HTR-8/SVneo (cell line): ENCODE data around the gene SPEG.

Experiments
- DNase-seq: peaks from one replicate; pipeline ENCODE4 v3.0.0; 2011; ENCODE audit warnings: low spot score, mixed read lengths; ENCODE audit not compliant: insufficient read length
- FAIRE-seq: peaks from 2 replicates; lab custom pipeline; 2011; peaks lifted over from hg19 to GRCh38; lab: Jason Lieb, UNC

The SPEG gene

DNA sequence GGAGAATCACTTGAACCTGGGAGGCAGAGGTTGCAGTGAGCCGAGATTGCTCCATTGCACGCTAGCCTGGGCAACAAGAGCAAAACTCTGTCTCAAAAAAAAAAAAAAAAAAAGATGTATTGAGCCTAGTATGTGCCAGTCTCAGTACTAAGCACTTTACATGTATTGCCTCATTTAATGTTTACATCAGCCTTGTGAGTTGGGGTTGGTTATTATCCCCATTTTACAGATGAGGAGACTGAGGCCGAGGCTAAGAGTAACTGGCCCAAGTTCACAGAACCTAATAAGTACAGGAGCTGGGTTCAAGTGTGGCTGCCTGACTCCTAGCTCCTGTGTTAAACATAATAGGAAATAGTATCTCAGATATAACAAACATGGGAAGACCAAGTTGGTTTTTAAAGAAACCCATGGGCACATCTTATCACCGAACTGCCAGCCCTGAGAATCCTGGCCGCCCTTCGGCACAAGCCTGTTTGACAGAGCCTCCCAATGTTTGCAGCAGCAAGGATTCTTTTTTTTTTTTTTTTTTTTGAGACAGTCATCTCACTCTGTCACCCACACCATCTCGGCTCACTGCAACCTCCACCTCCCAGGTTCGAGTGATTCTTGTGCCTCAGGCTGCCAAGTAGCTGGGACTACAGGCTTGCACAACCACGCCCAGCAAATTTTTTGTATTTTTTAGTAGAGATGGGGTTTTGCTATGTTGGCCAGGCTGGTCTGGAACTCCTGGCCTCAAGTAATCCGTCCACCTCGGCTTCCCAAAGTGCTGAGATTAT lies 39.8 kb downstream of the SPEG start:
- DNase-seq (no peak), FAIRE-seq (no peak)

DNA sequence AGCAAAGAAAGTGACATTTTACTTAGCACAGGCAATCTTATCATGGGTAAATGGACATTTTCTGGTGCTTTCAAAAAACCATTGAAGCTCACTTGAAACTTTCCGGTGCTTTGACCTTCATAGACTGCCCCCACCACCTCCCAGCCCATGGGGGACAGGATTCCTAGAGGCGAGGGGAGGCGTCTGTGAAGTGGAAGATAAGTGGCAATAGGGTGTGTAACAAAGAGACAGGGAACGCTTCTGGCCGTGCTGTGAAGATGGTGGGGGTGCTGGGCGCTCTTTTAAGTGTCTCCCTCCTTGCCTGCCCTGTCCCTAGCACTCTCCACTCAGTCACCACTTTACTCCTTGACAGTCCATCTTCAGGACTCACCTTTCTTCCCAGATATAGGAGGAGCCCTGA lies 40.6 kb downstream of the SPEG start:
- DNase-seq (no peak), FAIRE-seq (no peak)

DNA sequence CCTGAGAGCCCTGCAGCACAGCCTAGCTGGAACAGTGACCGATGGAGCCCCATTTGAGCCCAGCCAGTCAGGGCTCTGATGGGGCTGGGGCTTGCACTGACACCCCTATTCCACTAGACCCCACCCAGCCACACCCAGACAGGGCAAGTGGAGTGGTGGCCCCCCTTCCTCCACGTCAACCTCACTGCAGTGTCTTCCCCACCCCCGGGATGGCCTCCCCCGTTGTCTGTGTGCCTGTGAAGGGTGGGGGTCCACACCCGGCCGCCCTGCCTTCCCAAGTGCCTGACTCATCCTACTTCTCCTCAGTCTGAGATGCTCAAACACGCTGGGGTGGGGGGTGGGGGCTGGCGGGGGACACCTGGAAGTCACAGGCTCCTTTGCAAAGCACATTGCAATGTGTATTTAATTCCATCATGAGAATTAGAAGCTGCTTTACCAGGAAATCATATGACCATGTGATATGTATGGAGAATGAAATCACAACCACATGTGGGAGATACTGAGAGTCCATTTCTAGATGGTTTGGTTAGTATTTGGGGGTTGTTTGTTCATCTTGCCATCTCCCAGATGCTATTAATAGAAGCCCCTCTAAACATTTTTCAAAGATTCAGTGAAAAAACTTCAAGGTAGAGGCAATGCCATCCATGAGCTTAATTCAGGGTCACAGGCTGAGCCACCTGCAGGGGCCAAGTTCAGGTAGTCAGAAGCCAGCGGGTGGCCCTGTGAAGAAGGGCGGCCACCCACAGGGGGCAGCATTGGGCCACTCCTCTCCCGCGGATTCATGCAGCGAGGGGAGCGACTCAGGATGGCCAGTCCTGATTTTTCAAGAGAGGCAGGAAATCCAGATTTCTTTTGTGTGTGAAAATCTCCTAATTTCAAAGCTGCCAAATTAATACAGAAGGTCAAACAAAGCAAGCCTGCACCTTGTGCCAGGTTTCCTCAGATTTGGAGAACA lies 41.3 kb downstream of the SPEG start:
- DNase-seq (peak; percentile 62), FAIRE-seq (no peak)

DNA sequence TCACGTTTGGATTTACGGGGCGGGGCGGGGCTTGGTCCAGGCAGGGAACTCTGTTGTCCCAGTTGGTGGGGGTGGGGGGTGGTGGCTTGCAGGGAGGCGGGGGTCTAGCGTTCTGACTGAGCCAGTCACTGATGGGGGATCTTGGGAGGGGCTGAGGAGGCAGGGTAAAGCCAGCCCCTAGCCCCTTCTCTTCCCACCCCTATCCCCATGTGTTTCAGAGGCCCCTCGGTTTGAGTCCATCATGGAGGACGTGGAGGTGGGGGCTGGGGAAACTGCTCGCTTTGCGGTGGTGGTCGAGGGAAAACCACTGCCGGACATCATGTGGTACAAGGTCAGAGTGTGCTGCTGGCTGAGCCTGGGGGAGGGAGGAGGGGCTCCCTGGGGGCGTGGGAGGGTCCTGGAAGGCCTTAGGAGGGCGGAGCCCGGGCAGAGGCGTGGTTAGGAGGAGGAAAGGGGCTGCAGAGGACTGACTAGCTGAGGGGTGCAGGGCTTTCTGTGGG lies 42.1 kb downstream of the SPEG start:
- DNase-seq = no peak
- no peak for FAIRE-seq

DNA sequence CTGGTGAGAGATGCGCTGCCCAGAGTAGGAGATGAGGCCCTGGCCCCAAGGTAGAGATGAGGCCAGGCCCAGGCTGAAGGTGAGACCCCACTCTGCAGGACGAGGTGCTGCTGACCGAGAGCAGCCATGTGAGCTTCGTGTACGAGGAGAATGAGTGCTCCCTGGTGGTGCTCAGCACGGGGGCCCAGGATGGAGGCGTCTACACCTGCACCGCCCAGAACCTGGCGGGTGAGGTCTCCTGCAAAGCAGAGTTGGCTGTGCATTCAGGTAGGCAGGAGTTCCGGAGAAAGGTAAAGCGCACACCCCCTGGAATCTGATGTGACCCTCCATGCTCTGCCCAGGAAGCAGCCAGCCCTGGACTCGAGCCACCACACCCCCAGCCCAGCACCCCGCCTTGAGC lies 42.5 kb downstream of the SPEG start:
- no peak for DNase-seq
- FAIRE-seq = no peak

- DNase-seq (no peak), FAIRE-seq (no peak)
Measured at GRCh38 chr2:219477815-219478214, 43.2 kb downstream of the SPEG start.

DNA sequence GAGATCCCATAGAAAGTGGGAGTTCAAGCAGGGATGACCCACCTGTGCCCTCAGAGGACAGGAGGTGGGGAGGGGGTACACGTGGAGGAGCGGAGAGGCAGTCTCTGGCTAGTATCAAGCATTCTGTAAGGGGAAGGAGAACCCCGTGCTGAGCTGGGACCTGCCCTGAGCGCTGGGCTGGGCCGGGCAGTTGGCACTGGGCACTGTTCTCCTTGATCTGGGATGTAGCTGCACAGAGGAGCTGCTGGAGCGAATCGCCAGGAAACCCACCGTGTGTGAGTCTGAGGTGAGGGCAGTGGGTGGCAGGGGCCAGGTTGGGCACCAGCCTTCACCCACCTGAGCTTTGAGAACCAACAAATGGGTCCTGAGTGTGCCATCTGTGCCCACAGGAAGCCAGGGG lies 44.3 kb downstream of the SPEG start:
- FAIRE-seq = no peak
- no peak for DNase-seq

- DNase-seq = no peak
- no peak for FAIRE-seq
Measured at GRCh38 chr2:219480004-219480403, 45.4 kb downstream of the SPEG start.

- no peak for DNase-seq
- no peak for FAIRE-seq
Measured at GRCh38 chr2:219482674-219483405, 48.2 kb downstream of the SPEG start.

- FAIRE-seq = no peak
Measured at GRCh38 chr2:219483451-219484342, 49.1 kb downstream of the SPEG start.

DNA sequence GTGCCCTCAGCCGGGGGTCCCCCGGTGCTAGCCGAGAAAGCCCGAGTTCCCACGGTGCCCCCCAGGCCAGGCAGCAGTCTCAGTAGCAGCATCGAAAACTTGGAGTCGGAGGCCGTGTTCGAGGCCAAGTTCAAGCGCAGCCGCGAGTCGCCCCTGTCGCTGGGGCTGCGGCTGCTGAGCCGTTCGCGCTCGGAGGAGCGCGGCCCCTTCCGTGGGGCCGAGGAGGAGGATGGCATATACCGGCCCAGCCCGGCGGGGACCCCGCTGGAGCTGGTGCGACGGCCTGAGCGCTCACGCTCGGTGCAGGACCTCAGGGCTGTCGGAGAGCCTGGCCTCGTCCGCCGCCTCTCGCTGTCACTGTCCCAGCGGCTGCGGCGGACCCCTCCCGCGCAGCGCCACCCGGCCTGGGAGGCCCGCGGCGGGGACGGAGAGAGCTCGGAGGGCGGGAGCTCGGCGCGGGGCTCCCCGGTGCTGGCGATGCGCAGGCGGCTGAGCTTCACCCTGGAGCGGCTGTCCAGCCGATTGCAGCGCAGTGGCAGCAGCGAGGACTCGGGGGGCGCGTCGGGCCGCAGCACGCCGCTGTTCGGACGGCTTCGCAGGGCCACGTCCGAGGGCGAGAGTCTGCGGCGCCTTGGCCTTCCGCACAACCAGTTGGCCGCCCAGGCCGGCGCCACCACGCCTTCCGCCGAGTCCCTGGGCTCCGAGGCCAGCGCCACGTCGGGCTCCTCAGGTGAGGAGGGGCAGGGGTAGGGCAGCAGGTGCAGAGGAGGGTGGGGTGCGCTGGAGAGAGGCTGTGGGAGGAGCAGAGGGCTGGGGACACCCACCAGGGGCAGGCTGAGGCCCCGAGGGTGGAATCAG lies 49.9 kb downstream of the SPEG start:
- no peak for FAIRE-seq
- no peak for DNase-seq

More at GRCh38 chr2:219483451-219484342, 49.1 kb downstream of the SPEG start:
- no peak for DNase-seq

GRCh38 chr2:219485201-219485580 lies 50.5 kb downstream of the SPEG start:
- FAIRE-seq = no peak
- no peak for DNase-seq

DNA sequence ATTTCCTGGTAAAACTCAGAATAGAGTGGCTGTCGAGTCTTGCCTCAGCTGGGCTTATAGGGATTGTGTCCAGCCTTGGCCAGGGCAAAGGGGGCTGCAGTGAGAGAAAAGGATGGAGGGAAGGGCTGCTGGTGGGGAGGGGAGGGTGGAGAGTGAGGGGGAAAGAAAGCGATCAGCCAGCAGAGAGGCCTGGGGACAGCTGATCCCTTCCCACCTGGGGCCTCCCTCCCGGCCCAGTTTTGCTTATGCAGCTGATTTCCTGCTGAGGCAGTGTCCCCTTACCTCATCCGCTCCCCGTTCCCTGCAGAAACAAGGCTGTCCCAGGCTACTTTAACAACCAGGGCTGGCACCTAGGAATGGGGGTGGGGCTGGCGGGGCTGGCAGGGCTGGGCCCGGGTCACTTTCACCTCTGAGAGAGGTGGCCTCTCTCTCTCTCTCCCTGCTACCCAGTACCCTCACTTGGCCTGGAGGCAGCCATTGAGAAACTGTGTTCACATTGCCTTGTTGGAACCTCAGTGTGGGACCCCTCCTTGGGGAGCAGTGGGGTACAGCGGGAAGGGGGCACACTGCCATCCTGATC lies 51.8 kb downstream of the SPEG start:
- DNase-seq (no peak), FAIRE-seq (no peak)

DNA sequence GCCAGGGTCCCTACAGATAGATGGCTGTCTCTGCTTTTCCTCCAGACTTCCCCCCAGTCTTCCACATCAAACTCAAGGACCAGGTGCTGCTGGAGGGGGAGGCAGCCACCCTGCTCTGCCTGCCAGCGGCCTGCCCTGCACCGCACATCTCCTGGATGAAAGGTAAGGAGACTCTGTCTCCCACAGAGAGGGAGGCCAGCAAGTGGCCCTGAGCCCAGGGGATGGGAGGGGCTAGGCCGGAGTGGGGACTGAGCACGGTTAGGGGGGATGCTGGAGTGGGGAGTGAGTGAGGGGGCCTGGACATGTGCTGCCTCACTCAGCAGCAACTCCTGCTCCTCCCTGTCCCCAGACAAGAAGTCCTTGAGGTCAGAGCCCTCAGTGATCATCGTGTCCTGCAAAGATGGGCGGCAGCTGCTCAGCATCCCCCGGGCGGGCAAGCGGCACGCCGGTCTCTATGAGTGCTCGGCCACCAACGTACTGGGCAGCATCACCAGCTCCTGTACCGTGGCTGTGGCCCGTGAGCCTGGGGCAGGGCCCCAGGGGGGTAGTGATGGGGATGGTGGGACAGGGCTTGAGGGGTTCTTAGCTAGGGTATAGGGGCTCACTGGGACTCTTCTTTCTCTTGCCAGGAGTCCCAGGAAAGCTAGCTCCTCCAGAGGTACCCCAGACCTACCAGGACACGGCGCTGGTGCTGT lies 53.7 kb downstream of the SPEG start:
- no peak for FAIRE-seq

DNA sequence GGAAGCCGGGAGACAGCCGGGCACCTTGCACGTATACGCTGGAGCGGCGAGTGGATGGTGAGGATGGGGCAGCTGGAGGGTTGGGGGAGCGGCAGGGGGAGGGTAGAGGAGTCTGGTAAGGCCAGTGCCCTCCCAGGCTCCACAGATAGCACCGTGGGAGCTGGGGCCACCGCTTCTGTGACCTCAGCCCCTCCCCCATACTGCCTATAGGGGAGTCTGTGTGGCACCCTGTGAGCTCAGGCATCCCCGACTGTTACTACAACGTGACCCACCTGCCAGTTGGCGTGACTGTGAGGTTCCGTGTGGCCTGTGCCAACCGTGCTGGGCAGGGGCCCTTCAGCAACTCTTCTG lies 54.2 kb downstream of the SPEG start:
- FAIRE-seq = no peak
- no peak for DNase-seq

More for the DNA sequence above, 53.7 kb downstream of the SPEG start:
- no peak for DNase-seq

DNA sequence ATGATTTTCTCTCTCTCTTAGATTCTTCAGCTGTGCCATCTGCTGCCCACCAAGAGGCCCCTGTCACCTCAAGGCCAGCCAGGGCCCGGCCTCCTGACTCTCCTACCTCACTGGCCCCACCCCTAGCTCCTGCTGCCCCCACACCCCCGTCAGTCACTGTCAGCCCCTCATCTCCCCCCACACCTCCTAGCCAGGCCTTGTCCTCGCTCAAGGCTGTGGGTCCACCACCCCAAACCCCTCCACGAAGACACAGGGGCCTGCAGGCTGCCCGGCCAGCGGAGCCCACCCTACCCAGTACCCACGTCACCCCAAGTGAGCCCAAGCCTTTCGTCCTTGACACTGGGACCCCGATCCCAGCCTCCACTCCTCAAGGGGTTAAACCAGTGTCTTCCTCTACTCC lies 54.7 kb downstream of the SPEG start:
- FAIRE-seq (no peak), DNase-seq (no peak)

GRCh38 chr2:219490186-219490585 lies 55.5 kb downstream of the SPEG start:
- FAIRE-seq = no peak

More at GRCh38 chr2:219490186-219490585, 55.5 kb downstream of the SPEG start:
- DNase-seq = no peak
